HG02798 (cell line): ENCODE data around the gene DAZAP1.
A peak's percentile ranks its signal among the peaks of the same experiment; 100 is the strongest.

Source experiments
- ATAC-seq: cut with Tn5 transposase; IDR thresholded peaks from one replicate; pipeline ENCODE4 v1.9.1; 2021; ENCODE audit warnings: mild to moderate bottlenecking; ENCODE audit not compliant: unreplicated experiment, poor library complexity

DAZAP1 gene

GRCh38 chr19:1376415-1376805 is 31.0 kb upstream of the DAZAP1 start:
- ATAC-seq: no peak

GRCh38 chr19:1377176-1377964 is 30.0 kb upstream of the DAZAP1 start:
- no peak for ATAC-seq

- no peak for ATAC-seq
Measured at GRCh38 chr19:1377965-1378785, 29.2 kb upstream of the DAZAP1 start.

GRCh38 chr19:1379126-1379905 is 28.1 kb upstream of the DAZAP1 start:
- no peak for ATAC-seq

GRCh38 chr19:1379961-1380489 is 27.4 kb upstream of the DAZAP1 start:
- ATAC-seq: no peak

GRCh38 chr19:1382250-1382649 is 25.1 kb upstream of the DAZAP1 start:
- no peak for ATAC-seq

GRCh38 chr19:1383017-1383311 is 24.4 kb upstream of the DAZAP1 start:
- no peak for ATAC-seq

- peak; percentile 82 for ATAC-seq
Measured at GRCh38 chr19:1383312-1384084, 23.9 kb upstream of the DAZAP1 start, which contains the start of gene NDUFS7. Gene NDUFS7 (plus strand): TSS chr19:1383907. CDS start chr19:1383927, 20 bp downstream.

GRCh38 chr19:1384085-1384462 is 23.3 kb upstream of the DAZAP1 start:
- ATAC-seq: no peak

GRCh38 chr19:1384478-1385110 is 22.8 kb upstream of the DAZAP1 start:
- ATAC-seq: no peak

- ATAC-seq: no peak
Measured at GRCh38 chr19:1385816-1386215, 21.6 kb upstream of the DAZAP1 start.

- ATAC-seq: no peak
Measured at GRCh38 chr19:1386945-1387683, 20.3 kb upstream of the DAZAP1 start.

- ATAC-seq: no peak
Measured at GRCh38 chr19:1387684-1388636, 19.4 kb upstream of the DAZAP1 start.

- ATAC-seq: no peak
Measured at GRCh38 chr19:1388637-1389026, 18.8 kb upstream of the DAZAP1 start.

GRCh38 chr19:1389033-1389940 is 18.1 kb upstream of the DAZAP1 start:
- ATAC-seq: no peak

GRCh38 chr19:1390890-1391423 is 16.4 kb upstream of the DAZAP1 start:
- no peak for ATAC-seq
